ENCODE results near the gene ITK.

ITK gene

DNA sequence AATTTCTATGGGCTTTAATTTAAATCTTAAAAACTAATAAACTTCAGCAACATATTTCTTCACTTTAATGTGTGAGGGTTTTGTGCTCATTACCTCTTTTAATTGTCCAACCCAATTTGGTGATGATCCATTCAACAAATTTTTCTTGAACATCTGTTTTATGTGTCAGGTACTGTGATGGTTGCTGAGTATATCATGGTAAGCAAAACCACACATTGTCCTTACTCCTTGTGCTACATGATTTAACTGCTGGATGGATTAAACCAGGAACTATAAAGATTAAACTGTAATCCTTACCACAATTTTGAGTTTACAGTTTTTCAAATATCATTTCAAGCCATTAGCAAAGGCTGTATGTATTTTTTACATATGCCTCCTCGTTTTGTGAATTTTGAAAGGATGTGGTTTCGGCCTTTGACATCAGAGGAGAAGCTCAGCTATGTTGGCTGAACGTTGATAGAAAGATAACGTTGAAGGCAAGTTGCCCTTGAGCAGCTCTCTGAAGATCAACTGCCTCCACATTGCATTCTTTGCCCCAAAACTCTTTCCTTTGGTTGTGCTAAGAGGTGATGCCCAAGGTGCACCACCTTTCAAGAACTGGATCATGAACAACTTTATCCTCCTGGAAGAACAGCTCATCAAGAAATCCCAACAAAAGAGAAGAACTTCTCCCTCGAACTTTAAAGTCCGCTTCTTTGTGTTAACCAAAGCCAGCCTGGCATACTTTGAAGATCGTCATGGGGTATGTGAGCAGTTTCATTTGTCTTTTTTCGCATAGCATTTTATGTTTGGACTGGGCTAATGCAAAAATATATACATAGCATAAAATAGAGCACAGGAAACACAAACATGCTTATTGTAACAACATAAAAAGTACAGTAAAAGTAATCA is at the start of gene ITK:
Gene ITK (plus strand): TSS at position 467 of the 891 bp plus-strand sequence. CDS start 138 bp downstream, at position 605.
- no peak for DNase-seq (ENCODE audit: low read depth)

DNA sequence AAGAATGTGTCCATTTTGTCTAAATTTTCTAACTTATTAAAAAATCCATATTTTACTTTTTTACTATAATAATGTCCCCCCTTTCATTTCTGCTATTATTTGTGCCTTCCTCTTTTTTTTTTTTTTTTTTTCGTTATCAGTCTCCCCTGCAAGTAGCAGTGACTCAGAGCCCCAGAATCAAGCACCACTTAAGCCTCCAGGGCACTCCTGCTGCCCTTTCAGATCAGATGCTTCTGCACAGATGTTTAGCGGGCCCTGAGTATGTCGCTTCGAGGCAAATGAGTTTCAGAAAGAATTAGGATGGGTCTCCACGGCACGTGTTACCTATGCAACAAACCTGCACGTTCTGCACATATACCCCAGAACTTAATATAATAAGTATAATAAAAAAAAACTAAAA is 49.7 kb upstream of the ITK start:
- DNase-seq (ENCODE audit: low read depth), result no peak

DNA sequence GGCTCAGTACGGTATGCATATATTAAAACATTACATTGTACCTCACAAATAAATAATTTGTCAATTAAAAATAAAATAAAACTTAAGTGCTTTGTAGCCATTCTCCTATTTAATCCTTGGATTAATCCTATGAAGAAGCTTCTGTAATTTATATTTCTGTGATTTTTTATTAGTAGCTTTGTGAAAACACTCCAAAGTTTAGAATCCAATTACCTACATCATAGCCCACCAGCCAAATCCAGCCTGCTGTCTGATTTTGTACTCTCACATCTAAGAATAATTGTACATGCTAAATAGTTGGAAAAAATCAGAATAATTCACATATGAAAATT is 48.4 kb upstream of the ITK start:
- no peak for DNase-seq (ENCODE audit: low read depth)

DNA sequence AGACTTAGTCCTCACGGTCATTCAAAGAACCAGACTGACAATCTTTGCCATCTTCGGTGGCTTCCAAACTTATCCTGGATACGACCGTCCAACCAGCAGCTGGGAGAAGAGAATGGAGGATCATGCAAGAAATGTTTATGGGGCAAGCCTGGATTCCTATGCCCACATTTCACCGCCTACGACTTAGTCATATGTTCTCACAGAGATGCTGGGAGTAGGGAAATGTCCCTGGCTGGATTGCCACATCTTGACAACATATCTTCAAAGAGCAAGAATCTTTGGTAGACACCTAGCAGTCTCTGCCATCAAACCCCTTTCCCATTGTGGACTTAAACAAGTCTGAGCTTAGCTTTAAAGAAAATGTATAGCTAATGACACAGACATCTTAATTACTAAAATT is 42.9 kb upstream of the ITK start:
- DNase-seq (ENCODE audit: low read depth), result no peak

DNA sequence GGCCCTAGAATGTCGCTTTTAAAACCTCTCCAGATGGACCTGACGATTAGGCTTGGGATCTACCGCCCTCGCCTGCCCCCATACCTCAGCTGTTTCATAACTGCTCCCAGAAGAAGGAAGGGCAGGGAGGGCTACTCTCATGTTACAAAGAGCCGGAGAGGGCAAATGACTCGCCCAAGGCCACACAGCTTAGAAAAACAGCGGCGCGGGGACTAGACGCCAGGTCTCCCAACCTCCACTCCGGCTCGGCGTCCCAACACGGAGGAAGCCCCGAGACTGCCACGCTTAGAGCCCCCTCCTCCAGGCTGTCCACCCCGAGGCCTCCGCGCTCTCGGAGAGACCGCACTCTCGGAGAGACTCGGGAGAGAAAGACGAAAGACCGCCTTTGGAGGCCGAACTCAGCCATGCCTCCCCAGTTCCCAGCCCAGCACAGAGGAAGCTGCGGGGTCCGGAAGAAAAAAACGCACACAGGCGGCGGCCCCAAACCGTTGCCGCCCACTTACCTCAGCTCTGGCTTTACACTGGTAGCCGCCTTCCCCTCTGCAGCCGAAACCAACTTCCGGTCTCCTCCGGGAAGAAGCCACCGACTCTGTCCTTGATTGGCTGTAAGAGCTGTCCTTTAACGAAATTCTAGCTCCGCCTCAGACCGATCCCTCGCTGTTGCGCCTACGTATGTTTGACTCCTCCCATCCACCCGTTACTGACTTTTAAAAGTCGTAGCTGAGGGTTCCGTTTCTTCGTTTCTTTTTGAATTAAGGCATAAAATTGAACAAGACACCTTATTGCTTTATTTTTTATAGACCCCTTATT is 38.1 kb upstream of the ITK start, which contains the start of gene MED7:
Gene MED7 (minus strand): TSS at position 549 of the 810 bp plus-strand sequence. CDS start 3,434 bp downstream, outside the sequence.
- DNase-seq (ENCODE audit: low read depth), result peak; percentile 97

DNA sequence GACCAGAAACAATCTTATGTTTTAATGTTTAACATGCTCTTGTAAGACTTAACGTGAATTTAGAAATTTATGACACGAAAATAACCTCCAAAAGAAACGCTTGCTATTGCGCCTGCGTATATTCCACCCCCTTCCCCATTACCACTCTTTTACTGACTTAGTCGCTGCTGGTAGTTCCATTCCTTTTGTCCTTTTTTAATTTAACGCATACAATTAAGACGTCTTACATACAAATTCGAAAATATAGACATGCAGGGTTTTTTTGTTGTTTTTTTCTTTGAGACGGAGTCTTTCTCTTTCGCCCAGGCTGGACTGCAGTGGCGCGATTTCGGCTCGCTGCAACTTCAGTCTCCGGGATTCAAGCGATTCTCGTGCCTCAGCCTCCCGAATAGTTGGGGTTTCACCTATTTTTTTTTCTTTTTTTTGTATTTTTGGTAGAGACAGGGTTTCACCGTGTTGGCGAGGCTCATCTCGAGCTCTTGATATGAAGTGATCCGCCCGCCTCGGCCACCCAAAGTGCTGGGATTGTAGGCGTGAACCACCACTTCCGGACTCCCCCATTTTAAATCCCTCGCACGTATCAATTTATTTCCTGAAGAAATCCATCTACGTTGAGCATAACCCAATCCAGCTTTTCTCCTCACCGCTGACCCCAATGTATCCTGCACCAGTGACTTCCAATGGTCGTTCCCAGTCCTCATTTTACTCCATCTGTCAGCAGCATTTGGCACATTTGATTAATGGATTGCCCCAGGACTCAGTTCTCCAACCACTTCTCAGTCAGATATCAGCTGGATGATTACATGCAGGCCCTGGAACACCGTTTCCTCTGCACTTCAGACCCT is 37.3 kb upstream of the ITK start:
- DNase-seq (ENCODE audit: low read depth), result peak; percentile 3

DNA sequence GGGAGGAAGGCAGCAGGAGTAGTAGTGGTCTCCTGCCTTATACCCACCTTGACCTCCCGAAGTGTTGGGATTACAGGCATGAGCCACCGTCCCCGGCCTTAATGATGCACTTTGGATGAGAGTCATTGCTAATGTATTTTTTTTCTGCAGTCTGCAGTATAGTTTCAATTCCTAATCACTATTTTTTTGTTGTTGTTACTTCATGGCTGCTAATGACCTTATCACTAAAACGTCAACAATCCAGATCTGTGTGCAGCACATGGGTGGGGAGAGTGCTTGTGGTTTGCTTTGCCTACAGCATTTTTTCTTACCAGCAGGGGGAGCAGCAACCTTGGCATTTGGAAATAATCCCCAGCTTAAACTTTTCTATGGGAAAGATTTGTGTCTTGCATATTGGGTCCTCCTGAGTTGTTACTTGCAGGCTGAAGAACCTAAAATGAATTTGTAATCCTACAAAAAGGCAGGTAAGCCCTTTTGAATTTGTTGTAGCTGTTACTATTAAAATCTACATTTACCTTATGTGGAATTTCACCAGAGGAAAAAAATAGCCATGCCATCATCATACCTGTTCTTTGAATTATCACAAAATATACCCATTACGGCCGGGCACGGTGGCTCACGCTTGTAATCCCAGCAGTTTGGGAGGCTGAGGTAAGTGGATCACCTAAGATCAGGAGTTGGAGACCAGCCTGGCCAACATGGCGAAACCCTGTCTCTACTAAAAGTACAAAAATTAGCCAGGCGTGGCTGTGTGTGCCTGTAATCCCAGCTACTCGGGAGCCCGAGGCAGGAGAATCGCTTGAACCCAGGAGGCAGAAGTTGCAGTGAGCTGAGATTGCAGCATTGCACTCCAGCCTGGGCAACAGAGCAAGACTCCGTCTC is 31.7 kb upstream of the ITK start:
- peak; percentile 6 for DNase-seq (ENCODE audit: low read depth)

DNA sequence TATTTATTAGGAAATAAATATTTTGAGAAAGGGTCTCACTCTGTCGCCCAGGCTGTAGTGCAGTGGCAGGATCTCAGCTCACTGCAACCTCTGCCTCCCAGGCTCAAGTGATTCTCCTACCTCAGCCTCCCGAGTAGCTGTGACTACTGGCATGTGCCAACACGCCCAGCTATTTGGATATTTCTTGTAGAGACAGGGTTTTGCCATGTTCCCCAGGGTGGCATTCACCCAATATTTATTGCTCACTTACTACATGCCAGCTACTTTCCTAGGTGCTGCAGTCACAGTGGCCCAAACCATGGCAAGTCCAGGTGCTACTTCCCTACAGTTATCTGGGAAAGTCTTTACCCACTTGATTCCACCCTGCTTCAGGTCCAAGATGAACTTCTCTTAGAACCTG is 29.6 kb upstream of the ITK start:
- DNase-seq (ENCODE audit: low read depth), result no peak

DNA sequence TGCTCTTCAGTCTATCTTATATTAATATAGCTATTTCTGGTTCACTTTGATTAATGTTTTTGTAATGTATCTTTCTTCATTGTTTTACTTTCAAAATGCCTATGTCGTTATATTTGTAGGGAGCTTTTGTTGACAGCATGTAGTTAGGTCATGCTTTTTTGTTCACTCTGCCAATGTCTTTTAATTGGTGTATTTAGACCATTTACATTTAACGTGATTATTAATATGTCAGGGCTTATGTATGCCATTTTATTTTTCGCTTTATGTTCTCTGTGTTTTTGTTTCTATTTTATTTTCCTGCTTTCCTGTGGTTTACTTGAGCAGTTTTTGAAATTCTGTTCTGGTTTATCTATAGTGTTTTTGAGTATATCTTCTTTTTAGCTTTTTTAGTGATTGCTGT is 25.3 kb upstream of the ITK start:
- DNase-seq (ENCODE audit: low read depth), result no peak

DNA sequence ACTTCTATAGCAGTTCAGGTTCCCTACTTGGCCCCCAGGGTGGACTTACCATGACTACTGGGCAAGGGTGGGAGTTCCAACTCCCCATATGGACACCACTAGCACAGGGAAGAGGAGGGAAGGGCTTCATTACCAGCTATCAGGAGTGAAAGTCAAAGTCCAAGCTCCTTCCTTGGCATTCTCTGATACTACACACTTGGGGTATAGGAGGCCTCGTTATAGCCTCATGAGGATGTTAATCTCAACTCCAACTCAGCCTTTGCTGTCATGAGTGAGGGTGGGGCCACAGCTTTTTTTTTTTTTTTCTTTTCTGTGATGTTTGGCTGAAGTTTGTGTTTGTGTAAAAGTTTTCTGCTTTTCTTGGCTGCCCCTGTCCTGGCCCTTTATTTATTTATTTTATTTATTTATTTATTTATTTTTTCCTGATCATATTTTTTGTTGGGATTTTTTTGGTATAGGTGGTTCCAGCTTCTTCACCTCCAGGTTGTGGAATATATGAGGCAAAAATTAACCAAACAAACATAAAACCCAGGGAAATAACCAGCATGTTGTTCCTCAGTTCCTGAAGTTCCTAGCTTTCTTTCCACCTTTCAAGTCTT is 23.2 kb upstream of the ITK start:
- no peak for DNase-seq (ENCODE audit: low read depth)

DNA sequence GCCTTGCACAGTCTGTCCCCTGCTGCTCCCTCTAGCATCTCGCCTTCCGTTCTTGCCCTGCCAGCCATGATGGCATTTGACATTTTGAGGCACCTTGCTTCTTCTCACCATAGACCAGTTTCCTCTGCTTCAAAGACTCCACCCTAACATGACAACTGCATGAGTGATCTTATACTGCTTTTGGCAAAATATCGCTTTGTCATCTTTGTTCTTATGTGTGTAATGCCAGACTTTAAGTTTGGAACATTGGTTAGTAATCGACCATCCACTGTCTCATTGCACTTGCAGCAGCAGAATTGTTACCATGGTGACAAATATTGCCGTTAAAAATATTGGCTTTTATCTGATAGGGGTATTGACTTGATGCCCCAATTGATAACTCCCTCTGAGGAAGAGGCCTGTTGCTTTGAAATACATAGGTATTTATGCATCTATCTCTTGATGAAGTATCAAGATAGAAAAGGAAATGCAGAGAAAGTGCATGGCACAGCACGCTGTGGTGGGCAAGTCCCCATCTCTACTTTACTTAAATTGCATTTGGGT is 21.4 kb upstream of the ITK start:
- DNase-seq (ENCODE audit: low read depth), result no peak

DNA sequence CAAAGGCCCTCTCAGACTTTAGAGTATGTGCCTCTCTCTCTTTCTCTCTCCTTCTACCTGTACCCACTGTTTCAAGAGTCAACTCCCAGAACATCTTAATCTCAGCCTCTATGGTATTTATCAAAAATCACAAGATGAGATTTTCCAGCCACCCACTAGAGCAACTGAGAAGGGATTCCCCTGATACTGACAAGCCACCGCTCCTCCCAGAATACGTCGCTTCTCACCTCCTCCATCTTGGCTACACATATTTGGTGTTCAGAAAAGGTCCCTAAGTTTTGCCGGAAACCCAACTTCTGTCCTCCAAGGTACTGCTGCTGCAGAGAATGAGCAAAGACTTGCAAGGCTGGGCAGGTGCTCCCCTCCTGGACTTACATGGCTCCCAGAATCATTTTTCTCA is 20.6 kb upstream of the ITK start:
- no peak for DNase-seq (ENCODE audit: low read depth)

DNA sequence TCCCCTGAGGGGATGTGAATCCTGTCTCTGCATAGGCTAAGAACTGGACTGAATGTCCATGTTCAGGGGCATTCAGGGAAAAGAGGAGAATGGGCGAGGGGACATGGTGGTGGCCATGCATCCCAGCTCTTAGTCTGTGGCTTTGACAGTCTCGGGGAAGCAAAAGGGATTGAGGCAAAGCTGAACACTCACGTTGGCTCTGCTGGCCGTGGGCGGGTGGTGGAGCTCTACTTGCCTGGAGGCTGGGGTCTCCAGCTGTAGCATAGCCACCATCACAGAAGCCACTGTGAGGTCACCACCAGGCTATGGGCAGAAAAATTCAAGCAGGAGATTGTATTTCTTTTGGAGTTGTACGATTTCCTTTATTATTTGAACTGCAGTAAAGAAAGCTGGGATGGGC is 18.6 kb upstream of the ITK start:
- DNase-seq (ENCODE audit: low read depth), result no peak

DNA sequence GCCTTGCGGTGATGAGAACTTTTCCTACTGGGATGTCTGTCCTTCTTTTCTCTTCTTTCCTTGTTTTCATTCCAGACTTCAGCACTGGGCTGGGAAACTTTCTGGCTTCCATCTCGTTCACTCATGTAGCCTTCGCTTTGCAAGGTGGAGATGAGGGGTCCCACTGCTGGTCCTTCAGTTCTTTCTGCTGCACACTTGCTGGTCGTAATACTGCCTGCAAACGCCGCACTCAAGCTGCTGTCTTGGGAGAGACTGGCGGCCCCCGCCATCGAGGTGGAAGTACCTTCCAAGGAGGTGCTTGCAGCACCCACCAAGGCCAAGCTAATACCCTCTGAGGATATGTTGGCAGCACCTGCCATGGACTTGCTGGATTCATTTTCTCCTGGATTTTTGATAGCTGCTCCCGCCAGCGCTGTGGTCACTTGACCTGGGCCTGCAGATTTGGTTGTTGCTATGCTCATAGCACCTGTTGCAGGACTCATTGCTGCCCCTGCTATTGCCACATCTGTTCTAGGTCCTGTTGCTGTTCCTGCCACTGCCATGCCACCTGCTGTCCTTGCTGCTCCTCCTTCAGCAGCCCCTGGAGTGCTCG is 17.6 kb upstream of the ITK start:
- no peak for DNase-seq (ENCODE audit: low read depth)

DNA sequence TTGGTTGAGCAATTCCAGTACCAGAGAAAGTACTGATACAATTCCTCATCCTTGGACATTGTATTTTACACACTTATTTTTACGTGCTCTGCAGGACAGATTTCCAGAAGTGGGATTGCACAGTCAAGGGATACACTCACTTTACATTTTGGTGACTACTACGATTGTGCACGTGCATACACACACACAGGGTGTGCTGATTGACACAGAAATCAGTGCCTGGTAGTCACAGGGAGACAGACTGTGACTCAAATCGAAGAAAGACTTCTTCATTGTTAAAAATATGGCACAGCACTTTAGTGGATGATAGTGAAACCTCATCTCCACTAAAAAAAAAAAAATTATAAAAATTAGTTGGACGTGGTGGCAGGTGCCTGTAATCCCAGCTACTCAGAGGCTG is 16.1 kb upstream of the ITK start:
- no peak for DNase-seq (ENCODE audit: low read depth)

DNA sequence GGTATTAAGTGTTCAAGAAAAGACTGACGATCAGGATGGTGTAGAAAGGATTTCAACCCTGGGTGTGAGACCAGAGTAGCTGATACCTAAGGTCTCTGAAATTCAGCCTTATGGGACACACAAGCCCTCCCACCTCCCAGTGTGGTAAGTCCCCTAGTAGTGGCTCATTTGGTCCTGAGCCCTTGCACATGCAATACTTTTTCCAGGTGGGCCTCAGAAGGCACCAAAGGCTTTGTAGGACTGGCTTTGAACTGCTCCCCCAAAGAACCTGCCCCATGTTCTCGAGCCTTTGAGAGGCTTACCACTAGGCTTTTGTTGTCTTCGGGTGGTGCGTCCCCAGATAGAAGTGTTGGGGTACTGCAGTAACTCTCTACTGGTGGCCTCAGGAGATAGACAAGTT is 15.4 kb upstream of the ITK start:
- DNase-seq (ENCODE audit: low read depth), result no peak

DNA sequence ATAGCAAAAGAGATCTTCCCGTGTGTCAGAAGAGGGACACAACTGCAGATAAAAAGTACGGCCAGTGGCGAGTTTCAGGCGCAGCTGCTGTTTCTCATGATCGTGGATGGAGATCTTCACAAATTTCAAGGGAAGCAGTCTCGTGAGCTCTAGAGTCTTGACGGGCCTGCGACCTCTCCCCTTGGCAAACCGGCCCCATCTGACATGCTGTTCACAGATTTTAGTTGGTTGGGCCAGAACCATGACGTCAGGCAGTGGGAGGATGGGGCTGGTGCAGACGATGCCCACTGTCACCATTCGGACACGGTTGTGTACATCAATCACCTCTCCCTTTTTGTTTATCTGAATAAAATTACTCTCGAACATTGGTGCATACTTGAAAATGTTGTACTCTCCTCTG is 15.0 kb upstream of the ITK start:
- no peak for DNase-seq (ENCODE audit: low read depth)

DNA sequence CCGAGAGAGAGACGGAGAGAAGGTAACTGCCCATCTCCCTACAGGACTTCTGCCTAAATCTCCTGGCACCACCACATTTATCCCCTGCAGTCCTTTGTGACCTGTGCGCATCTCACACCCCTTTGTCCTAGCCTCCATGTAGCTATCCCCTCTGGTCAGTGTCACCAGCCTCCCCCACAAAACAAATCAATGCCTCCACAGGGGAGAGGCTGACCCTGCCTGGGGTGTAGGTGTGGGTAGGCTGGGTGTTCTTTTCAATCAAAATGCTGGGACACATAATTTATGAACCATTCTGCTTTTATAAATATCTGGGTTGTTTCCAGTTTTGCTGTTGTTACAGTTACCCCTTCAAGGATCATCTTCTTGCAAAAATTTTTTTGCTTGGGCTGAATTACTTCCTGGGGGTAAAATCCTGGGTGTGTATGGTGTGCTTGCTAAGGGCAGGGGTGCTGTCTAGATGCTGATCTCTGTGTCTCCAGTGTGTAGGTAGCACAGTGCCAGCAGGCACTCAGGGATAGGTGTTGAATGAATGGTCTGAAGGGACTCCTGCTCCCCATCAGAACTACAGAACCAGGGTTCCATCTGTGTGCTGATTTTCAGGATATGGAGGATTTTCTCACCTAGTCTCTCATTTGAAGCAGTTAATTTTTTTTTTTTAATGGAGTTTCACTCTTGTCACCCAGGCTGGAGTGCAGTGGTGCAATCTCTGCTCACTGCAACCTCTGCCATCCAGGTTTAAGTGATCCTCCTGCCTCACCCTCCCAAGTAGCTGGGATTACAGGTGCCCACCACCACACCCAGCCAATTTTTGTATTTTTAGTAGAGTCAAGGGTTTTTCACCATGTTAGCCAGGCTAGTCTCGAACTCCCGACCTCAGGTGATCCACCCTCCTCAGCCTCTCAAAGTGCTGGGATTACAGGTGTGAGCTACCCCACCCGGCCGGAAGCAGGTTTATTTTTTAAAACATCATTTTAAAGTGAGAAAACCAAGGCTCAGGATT is 14.1 kb upstream of the ITK start, which contains the start of gene GARIN3:
Gene GARIN3 (minus strand): TSS at position 51 of the 1,000 bp plus-strand sequence. CDS start 96 bp downstream, outside the sequence.
- no peak for DNase-seq (ENCODE audit: low read depth)

DNA sequence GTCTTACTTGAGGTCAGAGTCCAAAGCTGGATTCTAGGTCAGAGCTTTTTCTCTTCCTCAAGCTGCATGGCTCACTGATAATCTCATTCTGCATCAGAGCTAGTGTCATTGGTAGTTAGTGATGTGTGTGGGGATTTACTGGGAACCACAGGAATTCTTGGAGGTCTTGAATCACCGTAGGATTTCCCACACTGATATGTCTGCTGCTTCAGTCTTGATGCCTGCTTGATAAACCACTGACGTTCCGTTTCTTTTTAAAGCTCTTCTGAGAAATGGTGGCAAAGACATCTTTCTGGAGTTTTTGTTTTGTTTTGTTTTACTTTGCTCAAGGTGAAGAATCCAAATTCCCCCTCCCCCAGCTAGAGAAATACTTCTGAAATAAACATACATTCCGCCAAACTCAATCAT is 13.4 kb upstream of the ITK start:
- DNase-seq (ENCODE audit: low read depth), result peak; percentile 54
